ENCODE data around the gene PTPRE. TPM values are rescaled to one million over a fixed set of nuclear protein-coding genes. Genes with fewer than 3 reads are reported as not detected.

PTPRE gene
- total RNA-seq, 1 experiment from 2014 or later, result 0.70 TPM

GRCh38 chr10:128099901-128100300 lies 193.0 kb downstream of the PTPRE start:
- H3K4me3 Mint-ChIP-seq, result no peak overlapping the region
- Histone ChIP-seq H2AK5ac (ENCODE audit: insufficient read length, low read length) (no peak overlapping the region), H2BK120ac (ENCODE audit: low read depth, low read length, poor library complexity, severe bottlenecking) (no peak overlapping the region), H3K27ac (ENCODE audit: insufficient read length, low read depth, low read length) (no peak overlapping the region), H3K56ac (ENCODE audit: insufficient read length, low read depth, low read length) (no peak overlapping the region), H2BK20ac (ENCODE audit: low read depth, low read length, poor library complexity, severe bottlenecking) (no peak overlapping the region), H3K23me2 (ENCODE audit: insufficient read length, low read depth, low read length, poor library complexity, severe bottlenecking) (no peaks in the 10 kb centered on the region), H3K4me1 (ENCODE audit: insufficient read depth, low read length) (no peaks in the 10 kb centered on the region), H3K4ac (ENCODE audit: low read depth, low read length) (no peak overlapping the region), H3T11ph (ENCODE audit: low read length) (no peak overlapping the region), H3K79me2 (ENCODE audit: insufficient read depth, low read length) (no peaks in the 10 kb centered on the region), H3K18ac (ENCODE audit: insufficient read length, low read depth, low read length) (no peak overlapping the region), H4K5ac (ENCODE audit: insufficient read length, low read depth, low read length) (no peak overlapping the region), H4K91ac (ENCODE audit: insufficient read length, low read depth, low read length) (no peak overlapping the region), H2BK5ac (ENCODE audit: insufficient read length, low read length) (no peak overlapping the region), H4K20me1 (ENCODE audit: control insufficient read depth, insufficient read depth, insufficient read length) (no peaks in the 10 kb centered on the region), H3K27me3 (ENCODE audit: insufficient read depth, low read length) (no peaks in the 10 kb centered on the region), H3K23ac (ENCODE audit: insufficient read length, low read depth, low read length) (no peak overlapping the region), H3K9ac (ENCODE audit: extremely low read depth, insufficient read length, low read length) (no peak overlapping the region), H2BK15ac (ENCODE audit: low read depth, low read length) (no peak overlapping the region), H3K9me3 (ENCODE audit: control insufficient read depth, low read depth, low read length) (no peaks in the 10 kb centered on the region), H3K4me2 (ENCODE audit: insufficient read depth, insufficient read length, low read length) (no peak overlapping the region), H3K14ac (ENCODE audit: insufficient read depth, low read length) (no peak overlapping the region), H3K79me1 (ENCODE audit: insufficient read depth, low read depth, low read length, poor library complexity, severe bottlenecking) (no peaks in the 10 kb centered on the region), H2BK12ac (ENCODE audit: insufficient read length, low read depth, low read length) (no peak overlapping the region), H2AFZ (ENCODE audit: low read length) (no peak overlapping the region), H4K8ac (replicated peaks; ENCODE audit: insufficient read length, low read depth, low read length) (no peak overlapping the region)
- no peaks in the 10 kb centered on the region for H3K27me3 Mint-ChIP-seq (ENCODE audit: low read depth)
- no peak overlapping the region for H3K27ac Mint-ChIP-seq
- peaks cover 42 to 50% (median 46%) of the 10 kb centered on the region in 3 experiments for H3K36me3 Mint-ChIP-seq (ENCODE audit: insufficient read depth in 1 of 3, low read depth in 3 of 3)
- no peak for TF ChIP-seq CTCF (conservative IDR thresholded peaks at IDR 0.05)
- H3K9me3 Mint-ChIP-seq, result no peaks in the 10 kb centered on the region
- DNase-seq, result no peak
- WGBS (ENCODE audit: extremely low coverage, insufficient read length, low lambda C conversion rate), result no CpG with 5 or more reads among the region's 10 CpGs
- peaks cover 5 to 9% of the 10 kb centered on the region in 2 experiments; a peak in 3 of 4 replicates for H3K4me1 Mint-ChIP-seq

Data from H9 (cell line).